T-helper 1 cell (primary cell): ENCODE results near the gene MDC1.
"Not testable (repeated sequence)": the region's sequence is repeated elsewhere in the genome, so short reads cannot be mapped to it uniquely, and the experiment has no call there.

Experiments used
- DNase-seq, 5 donors: peaks; one replicate each; pipeline ENCODE4 v3.0.0-alpha.2; 2012 to 2020

The MDC1 gene

GRCh38 chr6:30724906-30725667, 8.0 kb upstream of the MDC1 start:
- no peak for DNase-seq

GRCh38 chr6:30723843-30724741, 7.0 kb upstream of the MDC1 start:
- not testable (repeated sequence) for DNase-seq

GRCh38 chr6:30723159-30723842, 6.2 kb upstream of the MDC1 start:
- DNase-seq = not testable (repeated sequence)

- DNase-seq = peak; percentile 51 to 86 (median 76)
These were observed 5.4 kb upstream of the MDC1 start for GRCh38 chr6:30722280-30723112.

GRCh38 chr6:30722025-30722279, 4.9 kb upstream of the MDC1 start:
- DNase-seq = not testable (repeated sequence)

GRCh38 chr6:30721198-30722024, 4.3 kb upstream of the MDC1 start:
- DNase-seq = peak; percentile 92 to 97 (median 93)

- peak in 3 of 5 donors; percentile 36 to 78 (median 37) for DNase-seq
These were observed 3.7 kb upstream of the MDC1 start for GRCh38 chr6:30720738-30721197.

- peak; percentile 89 to 99 (median 95) for DNase-seq
These were observed 3.0 kb upstream of the MDC1 start, which contains the start of gene TUBB for GRCh38 chr6:30719791-30720737. TUBB (plus strand) TSS chr6:30720352; CDS start chr6:30720507, 155 bp downstream.

GRCh38 chr6:30719356-30719755, 2.3 kb upstream of the MDC1 start:
- no peak for DNase-seq

GRCh38 chr6:30717845-30718720, 1.0 kb upstream of the MDC1 start:
- DNase-seq = not testable (repeated sequence)

GRCh38 chr6:30716879-30717128, 277 bp downstream of the MDC1 start:
- no peak for DNase-seq

GRCh38 chr6:30714263-30714662, 2.8 kb downstream of the MDC1 start:
- no peak for DNase-seq

GRCh38 chr6:30712441-30712945, 4.6 kb downstream of the MDC1 start:
- DNase-seq = no peak

- DNase-seq = no peak
These were observed 5.2 kb downstream of the MDC1 start for GRCh38 chr6:30711758-30712380.

- no peak for DNase-seq
These were observed 7.8 kb downstream of the MDC1 start for GRCh38 chr6:30709101-30709868.

- DNase-seq = no peak
These were observed 9.7 kb downstream of the MDC1 start for GRCh38 chr6:30707281-30707850.

- no peak for DNase-seq
These were observed 11.5 kb downstream of the MDC1 start for GRCh38 chr6:30705620-30706019.
